IPS-18c (cell line): ENCODE data around the gene STRADB.

Experiments used
- H3K4me3 ChIP-seq: 2 replicates; pipeline ENCODE4 v1.7.0; 2013; ENCODE audit warnings: low read depth, mild to moderate bottlenecking, low read length, moderate library complexity; ENCODE audit not compliant: insufficient read depth
- H3K9me3 ChIP-seq: one replicate; pipeline ENCODE4 v1.6.1; 2013; ENCODE audit warnings: mild to moderate bottlenecking, low read length, moderate library complexity; ENCODE audit not compliant: control insufficient read depth, insufficient read depth

Gene STRADB

GRCh38 chr2:201490291-201490690 is 38.8 kb downstream of the STRADB start:
- no peak overlapping the region for H3K4me3 ChIP-seq
- no peaks in the 10 kb centered on the region for H3K9me3 ChIP-seq

- Histone ChIP-seq H3K4me3 (no peak overlapping the region), H3K9me3 (no peaks in the 10 kb centered on the region)
These were observed 45.2 kb downstream of the STRADB start for GRCh38 chr2:201496785-201497184.

- H3K9me3 ChIP-seq, result no peaks in the 10 kb centered on the region
These were observed 49.0 kb downstream of the STRADB start for GRCh38 chr2:201500534-201500933.

GRCh38 chr2:201502713-201503112 is 51.2 kb downstream of the STRADB start:
- Histone ChIP-seq H3K4me3 (no peak overlapping the region), H3K9me3 (no peaks in the 10 kb centered on the region)

More at GRCh38 chr2:201500534-201500933, 49.0 kb downstream of the STRADB start:
- H3K4me3 ChIP-seq, result no peak overlapping the region

- H3K4me3 ChIP-seq, result no peak overlapping the region
- no peaks in the 10 kb centered on the region for H3K9me3 ChIP-seq
These were observed 56.2 kb downstream of the STRADB start for GRCh38 chr2:201507725-201508124.

GRCh38 chr2:201513271-201513670 is 61.7 kb downstream of the STRADB start:
- Histone ChIP-seq H3K4me3 (no peak overlapping the region), H3K9me3 (no peaks in the 10 kb centered on the region)

- Histone ChIP-seq H3K4me3 (no peak overlapping the region), H3K9me3 (no peaks in the 10 kb centered on the region)
These were observed 64.2 kb downstream of the STRADB start for GRCh38 chr2:201515573-201516246.

- H3K4me3 ChIP-seq, result no peak overlapping the region
- no peaks in the 10 kb centered on the region for H3K9me3 ChIP-seq
These were observed 65.6 kb downstream of the STRADB start for GRCh38 chr2:201517094-201517493.

GRCh38 chr2:201520201-201520600 is 68.7 kb downstream of the STRADB start:
- Histone ChIP-seq H3K9me3 (no peaks in the 10 kb centered on the region), H3K4me3 (no peak overlapping the region)

- Histone ChIP-seq H3K4me3 (no peak overlapping the region), H3K9me3 (no peaks in the 10 kb centered on the region)
These were observed 71.4 kb downstream of the STRADB start for GRCh38 chr2:201522965-201523364.

GRCh38 chr2:201523506-201523905 is 72.0 kb downstream of the STRADB start:
- Histone ChIP-seq H3K4me3 (no peak overlapping the region), H3K9me3 (no peaks in the 10 kb centered on the region)
